Liver (tissue), 3 donors: ENCODE results near the gene FGD6.

ENCODE experiments used
- HNF4G ChIP-seq: IDR thresholded peaks from 2 replicates; pipeline ENCODE4 v1.6.1; 2016; ENCODE audit warnings: antibody characterized with exemption
- SP1 ChIP-seq: IDR thresholded peaks from 2 replicates; pipeline ENCODE4 v1.6.1; 2018; ENCODE audit warnings: antibody characterized with exemption, mild to moderate bottlenecking
- TF ChIP-seq, protein P1 (sequence below): fragments of 150-350 bp; IDR thresholded peaks from 2 replicates; pipeline ENCODE4 v1.5.1; 2017; ENCODE audit warnings: improper control_type of control experiment, low read depth, low read length; ENCODE audit not compliant: missing input control
- donor health status: healthy.
- donor health status: healthy.

DNA sequence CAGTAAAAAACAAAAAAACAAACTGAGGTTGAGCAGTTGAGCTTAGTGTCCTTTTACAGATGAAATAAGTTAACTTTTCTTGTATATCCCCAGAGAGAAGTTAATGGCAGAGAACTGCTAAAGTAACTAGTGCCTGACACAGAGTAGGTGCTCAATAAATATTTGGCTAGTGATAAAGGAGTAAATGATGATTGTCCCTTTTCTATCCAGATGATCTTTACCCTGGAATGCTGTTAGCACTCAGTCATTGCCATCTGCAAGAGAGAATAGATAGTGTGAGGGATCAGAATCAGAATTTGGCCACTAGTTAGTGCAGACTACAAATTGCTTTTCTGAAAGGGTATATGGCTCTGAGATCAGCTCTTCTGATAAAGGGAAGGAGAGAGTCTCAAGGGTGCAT is 21.9 kb upstream of the FGD6 start:
- TF ChIP-seq, protein P1, sequence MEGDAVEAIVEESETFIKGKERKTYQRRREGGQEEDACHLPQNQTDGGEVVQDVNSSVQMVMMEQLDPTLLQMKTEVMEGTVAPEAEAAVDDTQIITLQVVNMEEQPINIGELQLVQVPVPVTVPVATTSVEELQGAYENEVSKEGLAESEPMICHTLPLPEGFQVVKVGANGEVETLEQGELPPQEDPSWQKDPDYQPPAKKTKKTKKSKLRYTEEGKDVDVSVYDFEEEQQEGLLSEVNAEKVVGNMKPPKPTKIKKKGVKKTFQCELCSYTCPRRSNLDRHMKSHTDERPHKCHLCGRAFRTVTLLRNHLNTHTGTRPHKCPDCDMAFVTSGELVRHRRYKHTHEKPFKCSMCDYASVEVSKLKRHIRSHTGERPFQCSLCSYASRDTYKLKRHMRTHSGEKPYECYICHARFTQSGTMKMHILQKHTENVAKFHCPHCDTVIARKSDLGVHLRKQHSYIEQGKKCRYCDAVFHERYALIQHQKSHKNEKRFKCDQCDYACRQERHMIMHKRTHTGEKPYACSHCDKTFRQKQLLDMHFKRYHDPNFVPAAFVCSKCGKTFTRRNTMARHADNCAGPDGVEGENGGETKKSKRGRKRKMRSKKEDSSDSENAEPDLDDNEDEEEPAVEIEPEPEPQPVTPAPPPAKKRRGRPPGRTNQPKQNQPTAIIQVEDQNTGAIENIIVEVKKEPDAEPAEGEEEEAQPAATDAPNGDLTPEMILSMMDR = no peak
- no peak for TF ChIP-seq HNF4G
- no peak for TF ChIP-seq SP1
